ENCODE results near the gene STK32C. TPM values are rescaled to one million over a fixed set of nuclear protein-coding genes. Genes with fewer than 3 reads are reported as not detected.

The STK32C gene
- total RNA-seq, 1 experiment from 2014 or later, result 5.5 TPM

GRCh38 chr10:132238371-132239125 is 69.2 kb downstream of the STK32C start:
- H3K27ac ChIP-seq, result no peak overlapping the region
- no peaks in the 10 kb centered on the region for H3K9me3 ChIP-seq (replicated peaks)
- no peaks in the 10 kb centered on the region for H3K4me1 ChIP-seq (replicated peaks)
- DNase-seq (ENCODE audit: low read depth in 1 of 2, low spot score in 2 of 2), result no peak
- H3K36me3 ChIP-seq, result no peaks in the 10 kb centered on the region
- H3K4me3 ChIP-seq, result no peak overlapping the region
- peaks cover 37% of the 10 kb centered on the region for H3K27me3 ChIP-seq (replicated peaks)

- H3K27ac ChIP-seq, result no peak overlapping the region
- H3K27me3 ChIP-seq (replicated peaks), result peaks cover 37% of the 10 kb centered on the region
- DNase-seq (ENCODE audit: low read depth in 1 of 2, low spot score in 2 of 2), result no peak
- no peaks in the 10 kb centered on the region for H3K9me3 ChIP-seq (replicated peaks)
- no peaks in the 10 kb centered on the region for H3K4me1 ChIP-seq (replicated peaks)
- H3K36me3 ChIP-seq, result no peaks in the 10 kb centered on the region
- H3K4me3 ChIP-seq, result no peak overlapping the region
These were observed 69.9 kb downstream of the STK32C start for GRCh38 chr10:132237871-132238270.

- H3K4me1 ChIP-seq (replicated peaks), result no peaks in the 10 kb centered on the region
- H3K27me3 ChIP-seq (replicated peaks), result peaks cover 37% of the 10 kb centered on the region
- no peak overlapping the region for H3K4me3 ChIP-seq
- no peak overlapping the region for H3K27ac ChIP-seq
- no peak for DNase-seq (ENCODE audit: low read depth in 1 of 2, low spot score in 2 of 2)
- H3K36me3 ChIP-seq, result no peaks in the 10 kb centered on the region
- no peaks in the 10 kb centered on the region for H3K9me3 ChIP-seq (replicated peaks)
These were observed 70.4 kb downstream of the STK32C start for GRCh38 chr10:132237396-132237795.

GRCh38 chr10:132236881-132237280 is 70.9 kb downstream of the STK32C start:
- H3K4me1 ChIP-seq (replicated peaks), result no peaks in the 10 kb centered on the region

GRCh38 chr10:132236161-132236560 is 71.6 kb downstream of the STK32C start:
- Histone ChIP-seq H3K9me3 (replicated peaks) (no peaks in the 10 kb centered on the region), H3K36me3 (no peaks in the 10 kb centered on the region), H3K4me1 (replicated peaks) (no peaks in the 10 kb centered on the region), H3K27me3 (replicated peaks) (peaks cover 32% of the 10 kb centered on the region), H3K4me3 (no peak overlapping the region), H3K27ac (no peak overlapping the region)
- DNase-seq (ENCODE audit: low read depth in 1 of 2, low spot score in 2 of 2), result no peak

More at GRCh38 chr10:132236881-132237280, 70.9 kb downstream of the STK32C start:
- Histone ChIP-seq H3K27me3 (replicated peaks) (peaks cover 37% of the 10 kb centered on the region), H3K9me3 (replicated peaks) (no peaks in the 10 kb centered on the region), H3K36me3 (no peaks in the 10 kb centered on the region), H3K4me3 (no peak overlapping the region), H3K27ac (no peak overlapping the region)
- DNase-seq (ENCODE audit: low read depth in 1 of 2, low spot score in 2 of 2), result no peak

GRCh38 chr10:132234860-132235259 is 72.9 kb downstream of the STK32C start:
- Histone ChIP-seq H3K9me3 (replicated peaks) (no peaks in the 10 kb centered on the region), H3K4me1 (replicated peaks) (no peaks in the 10 kb centered on the region), H3K36me3 (no peaks in the 10 kb centered on the region), H3K27ac (no peak overlapping the region), H3K27me3 (replicated peaks) (peaks cover 24% of the 10 kb centered on the region), H3K4me3 (no peak overlapping the region)
- DNase-seq (ENCODE audit: low read depth in 1 of 2, low spot score in 2 of 2), result no peak

GRCh38 chr10:132233501-132234085 is 74.2 kb downstream of the STK32C start:
- Histone ChIP-seq H3K36me3 (no peaks in the 10 kb centered on the region), H3K27ac (no peak overlapping the region), H3K4me3 (no peak overlapping the region), H3K9me3 (replicated peaks) (no peaks in the 10 kb centered on the region), H3K27me3 (replicated peaks) (peaks cover 13% of the 10 kb centered on the region), H3K4me1 (replicated peaks) (no peaks in the 10 kb centered on the region)
- DNase-seq (ENCODE audit: low read depth in 1 of 2, low spot score in 2 of 2), result no peak

GRCh38 chr10:132232981-132233380 is 74.8 kb downstream of the STK32C start:
- H3K27me3 ChIP-seq (replicated peaks), result peaks cover 7% of the 10 kb centered on the region
- no peaks in the 10 kb centered on the region for H3K9me3 ChIP-seq (replicated peaks)
- no peaks in the 10 kb centered on the region for H3K36me3 ChIP-seq
- no peak overlapping the region for H3K4me3 ChIP-seq
- no peak overlapping the region for H3K27ac ChIP-seq
- DNase-seq (ENCODE audit: low read depth in 1 of 2, low spot score in 2 of 2), result no peak
- no peaks in the 10 kb centered on the region for H3K4me1 ChIP-seq (replicated peaks)

- Histone ChIP-seq H3K27ac (no peak overlapping the region), H3K27me3 (replicated peaks) (peaks cover 5% of the 10 kb centered on the region; the same call in 1 of the 2 replicates), H3K4me3 (no peak overlapping the region), H3K4me1 (replicated peaks) (no peaks in the 10 kb centered on the region), H3K36me3 (no peaks in the 10 kb centered on the region), H3K9me3 (replicated peaks) (no peaks in the 10 kb centered on the region)
- DNase-seq (ENCODE audit: low read depth in 1 of 2, low spot score in 2 of 2), result no peak
These were observed 75.5 kb downstream of the STK32C start for GRCh38 chr10:132232023-132232951.

GRCh38 chr10:132231656-132232022 is 76.1 kb downstream of the STK32C start:
- H3K4me1 ChIP-seq (replicated peaks), result no peaks in the 10 kb centered on the region
- no peak overlapping the region for H3K4me3 ChIP-seq
- no peaks in the 10 kb centered on the region for H3K9me3 ChIP-seq (replicated peaks)
- H3K27me3 ChIP-seq (replicated peaks), result peaks cover 4% of the 10 kb centered on the region; the same call in 1 of the 2 replicates
- DNase-seq (ENCODE audit: low read depth in 1 of 2, low spot score in 2 of 2), result no peak
- no peaks in the 10 kb centered on the region for H3K36me3 ChIP-seq
- no peak overlapping the region for H3K27ac ChIP-seq

- Histone ChIP-seq H3K4me3 (no peak overlapping the region), H3K36me3 (no peaks in the 10 kb centered on the region), H3K4me1 (replicated peaks) (no peaks in the 10 kb centered on the region), H3K27me3 (replicated peaks) (no peaks in the 10 kb centered on the region; the same call in 1 of the 2 replicates), H3K27ac (no peak overlapping the region), H3K9me3 (replicated peaks) (no peaks in the 10 kb centered on the region)
- no peak for DNase-seq (ENCODE audit: low read depth in 1 of 2, low spot score in 2 of 2)
These were observed 77.1 kb downstream of the STK32C start for GRCh38 chr10:132230557-132231210.

- no peaks in the 10 kb centered on the region; the same call in 1 of the 2 replicates for H3K27me3 ChIP-seq (replicated peaks)
- no peak for DNase-seq (ENCODE audit: low read depth in 1 of 2, low spot score in 2 of 2)
- H3K36me3 ChIP-seq, result no peaks in the 10 kb centered on the region
- H3K4me1 ChIP-seq (replicated peaks), result no peaks in the 10 kb centered on the region
- H3K4me3 ChIP-seq, result no peak overlapping the region
- H3K27ac ChIP-seq, result no peak overlapping the region
- no peaks in the 10 kb centered on the region for H3K9me3 ChIP-seq (replicated peaks)
These were observed 77.8 kb downstream of the STK32C start for GRCh38 chr10:132229834-132230556.

- no peak overlapping the region for H3K4me3 ChIP-seq
- no peak for DNase-seq (ENCODE audit: low read depth in 1 of 2, low spot score in 2 of 2)
- H3K9me3 ChIP-seq (replicated peaks), result no peaks in the 10 kb centered on the region
- no peaks in the 10 kb centered on the region for H3K36me3 ChIP-seq
- H3K4me1 ChIP-seq (replicated peaks), result no peaks in the 10 kb centered on the region
- H3K27ac ChIP-seq, result no peak overlapping the region
- H3K27me3 ChIP-seq (replicated peaks), result no peaks in the 10 kb centered on the region; the same call in 1 of the 2 replicates
These were observed 78.7 kb downstream of the STK32C start for GRCh38 chr10:132229096-132229495.

Measured in SJSA1 (cell line).